ENCODE data around the gene MOV10L1. TPM values are rescaled to one million over a fixed set of nuclear protein-coding genes. Genes with fewer than 3 reads are reported as not detected.

MOV10L1 gene
- total RNA-seq, 4 donors from 2014 or later, result 0.25 TPM; not detected in 3

DNA sequence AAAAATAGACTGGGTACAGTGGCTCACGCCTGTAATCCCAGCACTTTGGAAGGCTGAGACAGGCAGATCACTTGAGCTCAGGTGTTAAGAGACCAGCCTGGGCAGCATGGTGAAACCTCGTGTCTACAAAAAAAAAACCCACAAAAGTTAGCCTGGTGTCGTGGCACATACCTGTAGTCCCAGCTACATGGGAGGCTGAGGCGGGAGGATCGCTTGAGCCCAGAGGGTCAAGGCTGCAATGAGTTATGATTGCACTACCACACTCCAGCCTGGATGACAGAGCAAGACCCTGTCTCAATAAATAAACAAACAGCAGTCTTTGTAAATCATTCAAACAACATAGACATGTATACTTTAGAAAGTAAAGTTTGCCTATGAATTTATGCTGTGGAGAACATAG lies 2.5 kb downstream of the MOV10L1 start:
- Histone ChIP-seq H3K4me3 (no peak overlapping the region), H3K36me3 (no peaks in the 10 kb centered on the region), H3K27ac (no peak overlapping the region), H3K27me3 (peaks cover 19 to 33% (median 28%) of the 10 kb centered on the region in 3 donors), H3K4me1 (no peaks in the 10 kb centered on the region), H3K9me3 (no peaks in the 10 kb centered on the region)
- in situ Hi-C loops (cut with MboI; ENCODE audit: low sequenced_read_pairs in 4 of 4), result no loop called here
- intact Hi-C loops (cut with DNase I; ENCODE audit: low total_unique reads), result no loop called here
- TF ChIP-seq, protein P1, sequence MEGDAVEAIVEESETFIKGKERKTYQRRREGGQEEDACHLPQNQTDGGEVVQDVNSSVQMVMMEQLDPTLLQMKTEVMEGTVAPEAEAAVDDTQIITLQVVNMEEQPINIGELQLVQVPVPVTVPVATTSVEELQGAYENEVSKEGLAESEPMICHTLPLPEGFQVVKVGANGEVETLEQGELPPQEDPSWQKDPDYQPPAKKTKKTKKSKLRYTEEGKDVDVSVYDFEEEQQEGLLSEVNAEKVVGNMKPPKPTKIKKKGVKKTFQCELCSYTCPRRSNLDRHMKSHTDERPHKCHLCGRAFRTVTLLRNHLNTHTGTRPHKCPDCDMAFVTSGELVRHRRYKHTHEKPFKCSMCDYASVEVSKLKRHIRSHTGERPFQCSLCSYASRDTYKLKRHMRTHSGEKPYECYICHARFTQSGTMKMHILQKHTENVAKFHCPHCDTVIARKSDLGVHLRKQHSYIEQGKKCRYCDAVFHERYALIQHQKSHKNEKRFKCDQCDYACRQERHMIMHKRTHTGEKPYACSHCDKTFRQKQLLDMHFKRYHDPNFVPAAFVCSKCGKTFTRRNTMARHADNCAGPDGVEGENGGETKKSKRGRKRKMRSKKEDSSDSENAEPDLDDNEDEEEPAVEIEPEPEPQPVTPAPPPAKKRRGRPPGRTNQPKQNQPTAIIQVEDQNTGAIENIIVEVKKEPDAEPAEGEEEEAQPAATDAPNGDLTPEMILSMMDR (IDR thresholded peaks at IDR 0.05 in 4 of 5, conservative IDR thresholded peaks at IDR 0.05 in 1 of 5), result no peak
- TF ChIP-seq POLR2A (IDR thresholded peaks at IDR 0.05), result no peak
- no peak for DNase-seq
- no peak for ATAC-seq

DNA sequence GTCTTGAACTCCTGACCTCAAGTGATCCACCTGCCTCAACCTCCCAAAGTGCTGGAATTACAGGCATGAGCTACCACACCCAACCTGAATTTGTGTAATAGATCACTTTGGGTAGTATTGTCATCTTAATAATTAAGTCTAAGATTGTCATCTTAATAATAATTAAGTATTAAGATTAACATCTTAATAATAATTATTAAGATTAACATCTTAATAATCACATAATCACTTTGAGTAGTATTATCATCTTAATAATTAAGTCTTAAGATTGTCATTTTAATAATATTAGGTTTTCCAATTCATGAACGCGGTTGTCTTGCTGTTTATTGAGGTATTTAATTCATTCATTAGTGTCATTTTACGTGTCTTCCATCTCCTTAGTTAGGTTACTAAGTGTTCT lies 8.2 kb downstream of the MOV10L1 start:
- ATAC-seq (no peak), DNase-seq (no peak)
- Histone ChIP-seq H3K27me3 (peaks cover 0 to 24% (median 9%) of the 10 kb centered on the region in 3 donors), H3K4me3 (no peak overlapping the region), H3K9me3 (no peaks in the 10 kb centered on the region), H3K36me3 (no peaks in the 10 kb centered on the region), H3K4me1 (no peaks in the 10 kb centered on the region), H3K27ac (no peak overlapping the region)
- no peak for TF ChIP-seq POLR2A (IDR thresholded peaks at IDR 0.05)
- TF ChIP-seq, protein P1 (IDR thresholded peaks at IDR 0.05 in 4 of 5, conservative IDR thresholded peaks at IDR 0.05 in 1 of 5), result no peak
- intact Hi-C loops (cut with DNase I; ENCODE audit: low total_unique reads) (no loop called here), in situ Hi-C loops (cut with MboI; ENCODE audit: low sequenced_read_pairs in 4 of 4) (no loop called here)

DNA sequence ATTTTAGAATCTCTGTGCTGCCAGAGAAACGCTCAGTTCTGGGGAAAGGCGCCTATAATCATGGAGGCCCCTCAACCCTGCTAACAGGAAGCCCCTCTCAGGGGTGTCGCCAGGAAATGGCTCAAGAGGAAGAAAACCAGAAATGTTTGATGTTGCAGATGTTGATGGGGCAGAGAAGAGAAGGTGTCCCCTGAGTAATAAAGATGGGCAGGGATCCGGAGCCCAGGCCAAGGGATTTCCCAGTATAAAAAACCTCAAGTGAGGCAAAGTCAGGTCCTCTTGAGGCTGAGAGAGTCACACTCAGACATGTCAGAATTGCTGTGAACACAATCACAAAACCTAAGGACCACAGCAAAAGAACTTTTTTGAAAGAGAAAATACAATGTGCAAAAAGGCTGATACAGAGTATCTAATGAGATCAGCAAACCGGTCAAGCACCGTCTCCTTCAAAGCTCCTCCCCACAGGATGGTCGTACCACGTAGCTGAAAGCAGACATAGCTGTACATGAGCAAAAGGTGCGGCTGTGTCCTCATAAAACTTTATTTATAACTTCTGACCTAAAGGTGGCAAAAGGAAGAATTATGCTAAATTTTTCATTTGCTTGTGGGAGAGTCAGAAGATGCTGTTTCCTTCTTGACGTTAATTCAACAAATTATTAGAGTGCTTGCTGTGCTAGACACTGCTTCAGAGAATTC lies 12.2 kb downstream of the MOV10L1 start:
- DNase-seq, result no peak
- intact Hi-C loops (cut with DNase I; ENCODE audit: low total_unique reads) (no loop called here), in situ Hi-C loops (cut with MboI; ENCODE audit: low sequenced_read_pairs in 4 of 4) (no loop called here)
- Histone ChIP-seq H3K36me3 (no peaks in the 10 kb centered on the region), H3K9me3 (no peaks in the 10 kb centered on the region), H3K27ac (no peak overlapping the region), H3K4me1 (no peaks in the 10 kb centered on the region), H3K27me3 (peaks cover 0 to 13% (median 2%) of the 10 kb centered on the region in 3 donors), H3K4me3 (no peak overlapping the region)
- TF ChIP-seq POLR2A (IDR thresholded peaks at IDR 0.05), result no peak
- TF ChIP-seq, protein P1 (IDR thresholded peaks at IDR 0.05 in 4 of 5, conservative IDR thresholded peaks at IDR 0.05 in 1 of 5), result no peak
- no peak for ATAC-seq

DNA sequence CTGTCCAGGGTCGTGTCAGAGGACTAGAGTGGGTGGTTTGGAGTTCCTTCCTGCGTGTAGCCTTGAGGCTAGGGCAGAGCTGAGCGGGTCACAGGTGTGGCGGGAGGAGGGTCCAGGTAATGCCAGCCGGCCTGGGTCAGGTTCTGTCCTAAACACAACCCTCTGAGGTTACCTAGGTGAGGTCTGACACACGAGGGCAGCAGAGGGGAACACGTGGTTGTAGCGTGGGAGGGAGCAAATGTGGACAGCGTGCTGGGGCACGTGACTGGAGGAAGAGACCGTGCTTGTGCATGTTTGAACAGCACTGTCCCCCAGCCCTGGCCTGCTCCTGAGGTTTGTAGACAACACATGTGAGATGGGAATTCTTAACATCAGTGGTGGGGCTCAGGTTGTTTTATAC lies 13.1 kb downstream of the MOV10L1 start:
- Histone ChIP-seq H3K27ac (no peak overlapping the region), H3K4me3 (no peak overlapping the region), H3K36me3 (no peaks in the 10 kb centered on the region), H3K27me3 (peaks cover 0 to 10% (median 0%) of the 10 kb centered on the region in 3 donors), H3K9me3 (no peaks in the 10 kb centered on the region), H3K4me1 (no peaks in the 10 kb centered on the region)
- no peak for ATAC-seq
- intact Hi-C loops (cut with DNase I; ENCODE audit: low total_unique reads), result no loop called here
- no peak for TF ChIP-seq POLR2A (IDR thresholded peaks at IDR 0.05)
- TF ChIP-seq, protein P1 (IDR thresholded peaks at IDR 0.05 in 4 of 5, conservative IDR thresholded peaks at IDR 0.05 in 1 of 5), result no peak
- DNase-seq, result no peak
- in situ Hi-C loops (cut with MboI; ENCODE audit: low sequenced_read_pairs in 4 of 4), result no loop called here

DNA sequence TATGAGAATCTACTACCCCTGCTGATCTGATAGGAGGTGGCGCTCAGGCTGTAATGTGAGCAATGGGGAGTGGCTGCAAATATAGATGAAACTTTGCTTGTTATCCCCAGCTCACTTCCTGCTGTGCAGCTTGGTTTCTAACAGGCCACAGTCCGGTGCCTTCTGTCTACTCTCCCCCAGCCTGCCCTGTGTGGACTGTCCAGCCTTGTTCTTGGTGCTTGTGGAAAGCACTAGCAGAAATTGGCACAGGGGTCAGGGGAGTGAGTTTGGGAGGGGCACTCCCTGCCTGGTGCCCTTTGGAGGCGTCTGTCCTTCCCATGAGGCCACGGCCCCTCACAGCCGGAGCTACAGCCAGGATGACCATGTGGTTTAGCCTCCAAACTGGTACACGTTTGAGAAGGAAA lies 14.3 kb downstream of the MOV10L1 start:
- no peak overlapping the region for H3K27ac ChIP-seq
- TF ChIP-seq, protein P1 (IDR thresholded peaks at IDR 0.05 in 4 of 5, conservative IDR thresholded peaks at IDR 0.05 in 1 of 5), result no peak
- TF ChIP-seq POLR2A (IDR thresholded peaks at IDR 0.05), result no peak
- H3K4me3 ChIP-seq, result no peak overlapping the region
- ATAC-seq (no peak), DNase-seq (no peak)
- H3K9me3 ChIP-seq, result no peaks in the 10 kb centered on the region
- no peaks in the 10 kb centered on the region for H3K4me1 ChIP-seq
- peaks cover 0 to 10% (median 0%) of the 10 kb centered on the region in 3 donors for H3K27me3 ChIP-seq
- in situ Hi-C loops (cut with MboI; ENCODE audit: low sequenced_read_pairs in 4 of 4) (no loop called here), intact Hi-C loops (cut with DNase I; ENCODE audit: low total_unique reads) (no loop called here)
- no peaks in the 10 kb centered on the region for H3K36me3 ChIP-seq

Measured in gastrocnemius medialis (tissue), 4 donors.